ENCODE results near the gene HMX3. TPM values are rescaled to one million over a fixed set of nuclear protein-coding genes. Genes with fewer than 3 reads are reported as not detected.

Gene HMX3
- total RNA-seq, 6 experiments from 2014 or later = not detected

DNA sequence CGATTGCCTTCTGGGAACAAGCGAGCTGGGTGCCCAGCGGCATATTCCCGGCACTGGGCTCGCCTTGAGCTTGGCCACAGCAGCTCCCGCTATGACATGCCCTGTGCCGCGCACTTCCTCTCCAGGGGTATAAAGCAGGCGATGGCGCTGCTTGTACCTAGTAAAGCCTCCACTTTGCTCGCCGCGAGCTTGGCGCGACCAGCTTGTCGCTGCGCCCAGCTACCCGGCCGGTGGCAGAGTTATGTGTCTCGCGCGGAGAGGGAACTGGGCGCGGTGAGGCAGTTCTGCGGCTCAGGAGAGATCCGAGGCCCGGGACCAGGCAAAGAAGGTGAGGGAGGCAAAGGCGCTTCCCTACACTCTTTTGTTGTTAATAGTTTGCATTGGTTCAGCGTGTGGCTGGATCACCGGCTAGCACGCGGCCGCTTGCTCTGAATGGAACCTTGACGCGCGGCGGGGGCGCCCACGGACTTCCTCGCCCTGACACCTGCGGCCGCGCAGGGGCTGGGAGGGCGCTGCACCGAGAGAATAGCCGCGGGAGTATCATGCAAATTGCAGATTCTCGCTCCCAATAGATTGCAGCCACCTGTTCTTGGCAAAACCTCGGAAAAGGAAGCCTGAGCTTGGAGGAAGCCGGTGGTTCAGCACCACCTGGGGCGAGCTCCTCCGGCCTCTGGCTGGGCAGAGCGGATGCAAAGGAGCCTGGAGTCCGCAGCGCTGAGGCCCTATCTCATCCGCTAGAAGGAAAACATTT, 15.4 kb downstream of the HMX3 start:
- TF ChIP-seq POLR2A (IDR thresholded peaks at IDR 0.05) = no peak
- TF ChIP-seq, protein P1, sequence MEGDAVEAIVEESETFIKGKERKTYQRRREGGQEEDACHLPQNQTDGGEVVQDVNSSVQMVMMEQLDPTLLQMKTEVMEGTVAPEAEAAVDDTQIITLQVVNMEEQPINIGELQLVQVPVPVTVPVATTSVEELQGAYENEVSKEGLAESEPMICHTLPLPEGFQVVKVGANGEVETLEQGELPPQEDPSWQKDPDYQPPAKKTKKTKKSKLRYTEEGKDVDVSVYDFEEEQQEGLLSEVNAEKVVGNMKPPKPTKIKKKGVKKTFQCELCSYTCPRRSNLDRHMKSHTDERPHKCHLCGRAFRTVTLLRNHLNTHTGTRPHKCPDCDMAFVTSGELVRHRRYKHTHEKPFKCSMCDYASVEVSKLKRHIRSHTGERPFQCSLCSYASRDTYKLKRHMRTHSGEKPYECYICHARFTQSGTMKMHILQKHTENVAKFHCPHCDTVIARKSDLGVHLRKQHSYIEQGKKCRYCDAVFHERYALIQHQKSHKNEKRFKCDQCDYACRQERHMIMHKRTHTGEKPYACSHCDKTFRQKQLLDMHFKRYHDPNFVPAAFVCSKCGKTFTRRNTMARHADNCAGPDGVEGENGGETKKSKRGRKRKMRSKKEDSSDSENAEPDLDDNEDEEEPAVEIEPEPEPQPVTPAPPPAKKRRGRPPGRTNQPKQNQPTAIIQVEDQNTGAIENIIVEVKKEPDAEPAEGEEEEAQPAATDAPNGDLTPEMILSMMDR (IDR thresholded peaks at IDR 0.05) = no peak
- no peak overlapping the region for H3K4me3 ChIP-seq
- ATAC-seq (no peak), DNase-seq (peak in 1 of 3 donors; percentile 53)
- 0% methylated on average over 4 of the region's 56 CpGs for WGBS (ENCODE audit: insufficient coverage, low coverage, low lambda C conversion rate, missing lambda C conversion rate)
- peaks cover 0 to 42% (median 10%) of the 10 kb centered on the region in 4 donors for H3K4me1 ChIP-seq
- no peak overlapping the region for H3K27ac ChIP-seq
- peaks cover 33 to 58% of the 10 kb centered on the region in 2 donors for H3K27me3 ChIP-seq
- intact Hi-C loops (cut with DNase I) = no loop called here
- H3K36me3 ChIP-seq = peaks cover 0 to 4% (median 0%) of the 10 kb centered on the region in 4 donors
- no peaks in the 10 kb centered on the region for H3K9me3 ChIP-seq

DNA sequence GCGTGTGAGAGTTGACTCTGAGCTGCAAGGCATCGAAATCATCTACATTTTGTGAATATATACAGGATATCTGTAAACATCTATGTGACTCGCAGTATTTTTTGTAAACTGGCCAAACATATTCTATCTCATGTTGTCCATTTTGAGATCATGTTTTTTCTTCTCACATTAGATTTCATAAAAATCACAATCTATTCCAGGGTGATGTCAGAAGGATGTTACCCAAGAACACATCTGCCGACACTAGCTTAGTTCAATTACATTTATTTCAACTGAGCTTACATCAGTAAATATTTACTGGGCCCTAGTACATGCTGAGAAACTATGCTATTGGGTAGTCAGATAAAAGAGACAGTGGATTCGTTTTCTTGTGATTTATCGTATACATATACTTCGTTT, 16.0 kb downstream of the HMX3 start:
- Histone ChIP-seq H3K27me3 (peaks cover 31 to 52% of the 10 kb centered on the region in 2 donors), H3K4me3 (no peak overlapping the region), H3K9me3 (no peaks in the 10 kb centered on the region), H3K4me1 (peaks cover 0 to 47% (median 10%) of the 10 kb centered on the region in 4 donors), H3K36me3 (peaks cover 0 to 9% (median 3%) of the 10 kb centered on the region in 4 donors), H3K27ac (no peak overlapping the region)
- WGBS (ENCODE audit: insufficient coverage, low coverage, low lambda C conversion rate, missing lambda C conversion rate) = 15% methylated on average over 7 of the region's 7 CpGs
- no peak for TF ChIP-seq POLR2A (IDR thresholded peaks at IDR 0.05)
- TF ChIP-seq, protein P1 (IDR thresholded peaks at IDR 0.05) = no peak
- intact Hi-C loops (cut with DNase I) = no loop called here
- DNase-seq = no peak
- no peak for ATAC-seq

DNA sequence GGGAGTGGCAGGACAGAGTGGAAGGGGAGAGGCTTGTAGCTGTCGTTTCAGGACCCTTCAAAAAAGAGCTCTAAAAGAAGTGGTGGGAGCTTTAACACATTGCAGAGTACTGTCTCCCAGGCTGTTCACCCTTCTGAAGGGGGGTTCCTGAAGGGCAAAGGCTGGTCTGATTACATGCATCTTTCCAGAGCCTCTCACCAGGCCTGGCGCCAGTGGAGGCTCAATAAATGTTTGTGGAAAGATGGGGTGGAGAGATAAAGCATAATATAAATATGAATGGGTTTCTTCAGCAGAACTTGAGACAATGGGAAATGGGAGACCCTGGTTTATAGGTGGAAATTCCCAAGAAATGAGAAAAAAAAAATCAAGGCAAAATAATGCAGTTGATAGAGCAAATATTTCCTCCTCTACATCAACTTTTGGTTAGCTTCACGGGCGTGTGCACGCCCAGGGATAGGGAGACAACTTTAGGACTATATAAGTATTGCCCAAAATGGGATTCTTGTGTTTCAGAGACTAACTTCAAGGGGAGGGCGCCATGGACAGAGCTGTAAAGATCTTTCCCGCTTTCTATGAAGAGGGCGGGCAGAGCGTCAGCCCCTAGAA, 17.8 kb downstream of the HMX3 start:
- TF ChIP-seq, protein P1 (IDR thresholded peaks at IDR 0.05) = no peak
- no peak for TF ChIP-seq POLR2A (IDR thresholded peaks at IDR 0.05)
- Histone ChIP-seq H3K36me3 (peaks cover 0 to 19% (median 10%) of the 10 kb centered on the region in 4 donors), H3K4me1 (peaks cover 0 to 46% (median 10%) of the 10 kb centered on the region in 4 donors), H3K27me3 (peaks cover 22 to 36% of the 10 kb centered on the region in 2 donors), H3K27ac (no peak overlapping the region), H3K4me3 (no peak overlapping the region), H3K9me3 (no peaks in the 10 kb centered on the region)
- 64% methylated on average over 3 of the region's 9 CpGs for WGBS (ENCODE audit: insufficient coverage, low coverage, low lambda C conversion rate, missing lambda C conversion rate)
- intact Hi-C loops (cut with DNase I) = no loop called here
- ATAC-seq = no peak
- DNase-seq = no peak

DNA sequence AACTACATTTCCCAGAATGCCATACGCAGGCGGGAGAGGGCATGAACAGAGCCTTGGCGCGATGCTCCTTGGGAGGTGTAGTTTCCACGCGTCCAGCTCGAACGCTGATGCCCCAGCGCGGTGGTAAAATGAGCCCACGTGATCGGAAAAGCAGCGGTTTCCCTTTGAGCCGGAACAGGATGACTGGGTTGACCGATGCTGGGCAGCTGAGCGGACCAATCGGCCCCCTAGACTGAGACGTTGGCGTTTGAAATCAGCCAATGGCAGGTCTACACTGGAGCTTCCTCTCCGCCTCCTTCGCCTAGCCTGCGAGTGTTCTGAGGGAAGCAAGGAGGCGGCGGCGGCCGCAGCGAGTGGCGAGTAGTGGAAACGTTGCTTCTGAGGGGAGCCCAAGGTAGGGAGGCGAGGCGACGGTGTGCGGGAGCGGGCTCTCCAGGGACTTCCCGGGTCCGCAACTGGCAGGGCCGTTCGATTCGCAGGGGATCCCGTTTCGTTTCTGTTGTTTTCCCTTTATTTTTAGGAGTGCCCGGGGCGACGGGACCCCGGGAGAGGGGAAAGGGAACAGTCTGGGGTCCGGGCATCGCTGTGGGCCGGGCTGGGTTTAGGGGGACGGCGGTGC, 18.4 kb downstream of the HMX3 start, which contains the start of gene BUB3:
Gene BUB3, plus strand, starts transcription at position 311 of the 619 bp plus-strand sequence. CDS start 516 bp downstream, outside the sequence.
- intact Hi-C loops (cut with DNase I) = no loop called here
- TF ChIP-seq, protein P1 (IDR thresholded peaks at IDR 0.05) = peak in 3 of 4 donors; percentile 16 to 31 (median 21)
- peak; percentile 85 for TF ChIP-seq POLR2A (IDR thresholded peaks at IDR 0.05)
- peak within 1 kb of the TSS; percentile 91 to 97 (median 91) for H3K4me3 ChIP-seq

More for the DNA sequence above, 18.4 kb downstream of the HMX3 start, which contains the start of gene BUB3:
- peak; percentile 97 to 99 (median 99) for DNase-seq
- WGBS (ENCODE audit: insufficient coverage, low coverage, low lambda C conversion rate, missing lambda C conversion rate) = 0% methylated on average over 15 of the region's 50 CpGs
- ATAC-seq = peak; percentile 95 to 99 (median 97)
- Histone ChIP-seq H3K4me1 (peaks cover 0 to 44% (median 10%) of the 10 kb centered on the region in 4 donors), H3K9me3 (no peaks in the 10 kb centered on the region), H3K36me3 (peaks cover 0 to 19% (median 10%) of the 10 kb centered on the region in 4 donors), H3K27me3 (peaks cover 21 to 32% of the 10 kb centered on the region in 2 donors), H3K27ac (peak within 1 kb of the TSS; percentile 57 to 80 (median 79))
